Naive B cell (primary cell): Measurements from ENCODE around the gene ZBP1. TPM values are rescaled to one million over a fixed set of nuclear protein-coding genes. Genes with fewer than 3 reads are reported as not detected.

Source experiments
- ATAC-seq, 2 donors: fragments of 150-1000 bp; cut with Tn5 transposase; 2 replicates each; pipeline ENCODE4 v1.10.0; 2021; ENCODE audit warnings: low read depth in 2 of 2, mild to moderate bottlenecking in 2 of 2, moderate library complexity in 2 of 2
- DNase-seq: peaks from one replicate; pipeline ENCODE4 v3.0.0; 2022
- H3K27ac Mint-ChIP-seq, 6 donors: one replicate each; pipeline ENCODE4 v1.8.0; 2020 to 2022; ENCODE audit warnings: mild to moderate bottlenecking in 6 of 6, mixed read lengths in 6 of 6, moderate library complexity in 5 of 6, inconsistent platforms in 2 of 6
- H3K27me3 Mint-ChIP-seq, 3 donors: one replicate each; pipeline ENCODE4 v1.8.0; 2021 to 2022; ENCODE audit warnings: mixed read lengths in 3 of 3, mild to moderate bottlenecking in 1 of 3
- H3K36me3 Mint-ChIP-seq, 2 donors: one replicate each; pipeline ENCODE4 v1.8.0; 2020 to 2022; ENCODE audit warnings: mixed read lengths in 2 of 2, inconsistent platforms in 1 of 2, mild to moderate bottlenecking in 1 of 2
- H3K4me1 Mint-ChIP-seq, 3 donors: one replicate each; pipeline ENCODE4 v1.8.0; 2020 to 2022; ENCODE audit warnings: mixed read lengths in 3 of 3, inconsistent platforms in 1 of 3, mild to moderate bottlenecking in 1 of 3, moderate library complexity in 1 of 3
- H3K4me3 Mint-ChIP-seq, 8 donors: one replicate each; pipeline ENCODE4 v1.8.0; 2020 to 2022; ENCODE audit warnings: mild to moderate bottlenecking in 8 of 8, mixed read lengths in 8 of 8, moderate library complexity in 8 of 8, inconsistent platforms in 2 of 8
- H3K9me3 Mint-ChIP-seq, 7 donors: one replicate each; pipeline ENCODE4 v1.8.0; 2020 to 2022; ENCODE audit warnings: mixed read lengths in 7 of 7, mild to moderate bottlenecking in 5 of 7, inconsistent platforms in 2 of 7, moderate library complexity in 1 of 7
- polyA plus RNA-seq, 6 donors: library from polyadenylated mRNA; unstranded; fragments of 300-500 nt; fragmentation: Illumina TruSeq; gene quantifications; one replicate each; pipeline ENCODE4 v1.2.3, GENCODE V29; 2021; ENCODE audit warnings: low read depth in 6 of 6

ZBP1 gene
- polyA plus RNA-seq, 6 donors from 2014 or later: 7.6 to 24.1 (median 15.5) TPM

DNA sequence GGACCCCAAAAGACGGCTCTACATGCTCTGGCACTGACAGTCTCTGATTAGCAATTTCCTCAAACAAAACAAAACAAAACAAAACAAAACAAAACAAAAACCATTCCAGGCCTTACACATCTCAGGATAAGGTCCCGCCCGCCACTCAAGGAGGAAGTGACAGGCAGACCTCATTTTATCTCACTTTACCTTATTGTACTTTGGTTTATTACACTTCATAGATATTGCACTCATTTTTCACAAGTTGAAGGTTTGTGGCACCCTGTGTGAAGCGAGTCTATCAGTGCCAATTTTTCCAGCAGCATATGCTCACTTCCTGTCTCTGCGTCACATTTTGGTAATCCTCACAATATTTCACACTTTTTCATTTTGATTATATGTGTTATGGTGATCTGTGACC, 15.2 kb downstream of the ZBP1 start:
- Mint-ChIP-seq H3K4me1 (peaks cover 8 to 23% (median 13%) of the 10 kb centered on the region in 3 donors), H3K36me3 (peaks cover 6 to 37% of the 10 kb centered on the region in 2 donors), H3K27me3 (peaks cover 0 to 8% (median 5%) of the 10 kb centered on the region in 3 donors), H3K9me3 (no peaks in the 10 kb centered on the region), H3K27ac (peak overlapping the region in 3 of 6 donors; percentile 74 to 82 (median 78)), H3K4me3 (no peak overlapping the region)
- DNase-seq: no peak
- ATAC-seq: no peak

DNA sequence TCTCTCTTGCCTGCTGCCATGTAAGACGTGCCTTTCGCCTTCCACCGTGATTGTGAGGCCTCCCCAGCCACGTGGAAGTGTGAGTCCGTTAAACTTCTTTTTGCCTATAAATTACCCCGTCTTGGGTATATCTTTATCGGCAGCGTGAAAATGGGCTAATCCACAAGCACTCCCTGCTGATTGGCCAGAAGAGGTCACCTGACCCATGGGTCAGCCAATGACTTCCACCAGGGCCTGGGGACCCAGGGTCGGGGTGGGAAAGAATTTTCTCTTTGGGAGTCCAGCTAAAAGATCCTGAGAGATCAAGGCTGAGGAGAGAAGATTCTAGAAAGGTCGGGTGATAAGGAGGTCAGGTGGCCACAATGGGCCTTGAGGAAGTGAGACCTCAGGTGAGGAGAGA, 17.1 kb downstream of the ZBP1 start:
- Mint-ChIP-seq H3K36me3 (peaks cover 6 to 24% of the 10 kb centered on the region in 2 donors), H3K27me3 (peaks cover 0 to 8% (median 5%) of the 10 kb centered on the region in 3 donors), H3K27ac (peak overlapping the region in 3 of 6 donors; percentile 65 to 71 (median 65)), H3K4me3 (no peak overlapping the region), H3K4me1 (peaks cover 0 to 11% (median 0%) of the 10 kb centered on the region in 3 donors), H3K9me3 (no peaks in the 10 kb centered on the region)
- DNase-seq: no peak
- ATAC-seq: no peak

- DNase-seq (no peak), ATAC-seq (no peak)
- peaks cover 0 to 8% (median 5%) of the 10 kb centered on the region in 3 donors for H3K27me3 Mint-ChIP-seq
- H3K4me1 Mint-ChIP-seq: peaks cover 7 to 17% (median 9%) of the 10 kb centered on the region in 3 donors
- peak overlapping the region in 2 of 6 donors; percentile 63 to 84 for H3K27ac Mint-ChIP-seq
- peaks cover 6 to 13% of the 10 kb centered on the region in 2 donors for H3K36me3 Mint-ChIP-seq
- peak overlapping the region in 1 of 8 donors; percentile 23 for H3K4me3 Mint-ChIP-seq
- H3K9me3 Mint-ChIP-seq: no peaks in the 10 kb centered on the region
Observed at GRCh38 chr20:57601737-57602136, 18.5 kb downstream of the ZBP1 start.

DNA sequence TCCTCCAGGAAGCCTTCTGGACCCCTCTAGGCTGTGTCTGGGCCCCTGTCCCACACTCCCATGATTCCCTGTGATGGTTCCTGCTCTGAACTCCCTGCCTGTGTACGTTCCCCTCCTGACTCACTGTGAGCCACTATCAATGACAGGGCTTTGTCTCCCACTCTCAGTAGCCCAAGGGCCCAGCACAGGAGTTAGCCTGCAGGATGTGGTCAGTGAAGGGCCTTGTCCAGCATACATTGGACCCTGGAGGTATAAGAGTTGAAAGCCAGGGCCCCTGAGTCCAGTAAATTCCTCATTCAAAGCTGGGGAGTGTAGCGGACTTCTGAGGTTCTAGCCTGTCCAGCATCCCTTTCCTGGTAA, 19.0 kb downstream of the ZBP1 start:
- H3K4me3 Mint-ChIP-seq: no peak overlapping the region
- H3K27me3 Mint-ChIP-seq: peaks cover 0 to 8% (median 5%) of the 10 kb centered on the region in 3 donors
- H3K36me3 Mint-ChIP-seq: peaks cover 6 to 12% of the 10 kb centered on the region in 2 donors
- peak overlapping the region in 1 of 6 donors; percentile 72 for H3K27ac Mint-ChIP-seq
- no peaks in the 10 kb centered on the region for H3K9me3 Mint-ChIP-seq
- ATAC-seq: no peak
- DNase-seq: no peak
- peaks cover 7 to 17% (median 9%) of the 10 kb centered on the region in 3 donors for H3K4me1 Mint-ChIP-seq

- ATAC-seq: no peak
- no peak for DNase-seq
- no peak overlapping the region for H3K4me3 Mint-ChIP-seq
- H3K4me1 Mint-ChIP-seq: peaks cover 7 to 16% (median 9%) of the 10 kb centered on the region in 3 donors
- no peaks in the 10 kb centered on the region for H3K9me3 Mint-ChIP-seq
- H3K27ac Mint-ChIP-seq: peak overlapping the region in 1 of 6 donors; percentile 72
- peaks cover 0 to 8% (median 5%) of the 10 kb centered on the region in 3 donors for H3K27me3 Mint-ChIP-seq
- H3K36me3 Mint-ChIP-seq: peaks cover 5 to 12% of the 10 kb centered on the region in 2 donors
Observed at GRCh38 chr20:57600320-57601210, 19.7 kb downstream of the ZBP1 start.

GRCh38 chr20:57598491-57598890, 21.7 kb downstream of the ZBP1 start:
- Mint-ChIP-seq H3K4me1 (peaks cover 14 to 22% (median 17%) of the 10 kb centered on the region in 3 donors), H3K9me3 (no peaks in the 10 kb centered on the region), H3K27me3 (peaks cover 0 to 8% (median 5%) of the 10 kb centered on the region in 3 donors), H3K36me3 (peaks cover 0 to 5% of the 10 kb centered on the region in 2 donors), H3K27ac (no peak overlapping the region), H3K4me3 (peak overlapping the region in 1 of 8 donors; percentile 10)
- ATAC-seq (no peak), DNase-seq (no peak)

DNA sequence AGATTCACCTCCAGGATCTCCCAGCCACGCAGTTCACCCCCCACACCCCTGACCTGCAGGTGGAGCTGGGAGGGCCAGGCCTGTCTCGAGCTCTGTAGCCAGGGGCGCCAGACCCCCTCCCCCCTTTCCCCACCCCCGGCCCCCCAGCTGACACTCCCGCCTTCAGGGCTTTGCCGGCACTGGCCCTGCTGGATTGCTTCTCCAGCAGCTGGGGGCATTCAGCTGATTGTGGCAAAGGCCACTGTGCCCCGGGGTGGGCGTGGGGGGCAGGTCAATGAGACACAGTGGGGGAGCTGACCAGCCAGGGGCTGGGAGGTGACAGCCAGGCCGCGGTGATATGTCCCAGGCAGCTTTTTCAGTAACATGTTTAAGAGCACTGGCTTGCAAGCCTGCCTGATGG, 22.2 kb downstream of the ZBP1 start:
- H3K9me3 Mint-ChIP-seq: no peaks in the 10 kb centered on the region
- peaks cover 17 to 26% (median 21%) of the 10 kb centered on the region in 3 donors for H3K4me1 Mint-ChIP-seq
- peaks cover 0 to 2% of the 10 kb centered on the region in 2 donors for H3K36me3 Mint-ChIP-seq
- peak overlapping the region in 1 of 6 donors; percentile 77 for H3K27ac Mint-ChIP-seq
- H3K27me3 Mint-ChIP-seq: peaks cover 0 to 8% (median 5%) of the 10 kb centered on the region in 3 donors
- H3K4me3 Mint-ChIP-seq: no peak overlapping the region
- no peak for ATAC-seq
- no peak for DNase-seq

DNA sequence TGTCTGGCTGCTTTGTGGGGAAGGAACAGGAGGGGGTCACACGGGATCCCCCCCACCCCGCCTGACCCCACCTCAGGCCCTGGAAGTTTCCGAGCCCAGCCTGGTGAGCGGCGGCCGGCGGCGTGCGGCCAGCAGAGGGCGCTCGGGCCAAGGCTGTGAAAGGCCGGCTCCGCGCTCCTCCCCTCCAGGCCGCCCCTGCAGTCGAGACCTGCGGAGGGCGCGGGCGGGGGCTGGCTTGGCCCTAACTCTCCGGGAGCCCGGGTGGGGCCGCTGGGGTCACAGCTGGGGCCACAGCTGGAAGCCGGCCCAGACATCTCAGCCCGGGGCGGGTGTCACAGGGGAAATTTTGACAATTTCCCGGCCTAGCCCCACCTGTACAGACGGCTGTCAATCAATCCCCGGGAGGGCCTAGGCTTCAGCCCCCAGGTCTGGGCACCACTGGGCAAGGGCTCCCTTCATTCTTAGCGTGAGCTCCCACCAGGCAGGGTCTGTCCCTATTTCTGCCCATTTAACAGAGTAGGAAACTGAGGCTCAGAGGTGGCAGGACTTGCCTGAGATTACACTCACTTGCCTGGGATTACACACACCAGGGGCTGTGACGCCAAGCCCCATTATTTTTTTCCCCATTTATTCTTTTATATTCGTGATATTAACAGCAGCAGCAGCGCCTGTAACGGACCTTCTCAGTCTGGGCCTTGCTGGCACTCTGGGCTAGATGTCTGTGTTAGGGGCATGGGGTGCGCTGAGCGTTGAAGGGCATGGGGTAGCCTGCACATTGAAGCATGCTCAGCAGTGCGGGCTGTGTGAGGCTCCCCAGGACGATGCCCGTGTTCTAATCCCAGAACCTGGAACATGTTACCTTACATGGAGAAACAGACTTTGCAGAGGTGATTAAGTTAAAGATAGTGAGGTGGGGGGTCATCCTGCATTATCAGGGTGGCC, 23.0 kb downstream of the ZBP1 start:
- Mint-ChIP-seq H3K27ac (peak overlapping the region in 5 of 6 donors; percentile 57 to 77 (median 59)), H3K4me3 (peak overlapping the region in 6 of 8 donors; percentile 12 to 73 (median 36))

GRCh38 chr20:57596358-57596757, 23.9 kb downstream of the ZBP1 start:
- Mint-ChIP-seq H3K4me1 (peaks cover 17 to 26% (median 21%) of the 10 kb centered on the region in 3 donors), H3K27me3 (peaks cover 0 to 12% (median 11%) of the 10 kb centered on the region in 3 donors), H3K36me3 (no peaks in the 10 kb centered on the region), H3K27ac (peak overlapping the region in 3 of 6 donors; percentile 17 to 65 (median 47)), H3K4me3 (peak overlapping the region in 2 of 8 donors; percentile 25 to 33), H3K9me3 (no peaks in the 10 kb centered on the region)
- DNase-seq: no peak
- ATAC-seq: no peak

More for the DNA sequence above, 23.0 kb downstream of the ZBP1 start:
- DNase-seq: peak; percentile 82
- ATAC-seq: peak; percentile 81 to 83
- H3K36me3 Mint-ChIP-seq: no peaks in the 10 kb centered on the region
- H3K4me1 Mint-ChIP-seq: peaks cover 17 to 26% (median 21%) of the 10 kb centered on the region in 3 donors
- no peaks in the 10 kb centered on the region for H3K9me3 Mint-ChIP-seq
- peaks cover 0 to 8% (median 5%) of the 10 kb centered on the region in 3 donors for H3K27me3 Mint-ChIP-seq

- peaks cover 13 to 26% (median 21%) of the 10 kb centered on the region in 3 donors for H3K4me1 Mint-ChIP-seq
- H3K27ac Mint-ChIP-seq: peak overlapping the region in 4 of 6 donors; percentile 17 to 91 (median 48)
- peaks cover 0 to 15% (median 10%) of the 10 kb centered on the region in 3 donors for H3K27me3 Mint-ChIP-seq
- no peak for ATAC-seq
- DNase-seq: no peak
- peak overlapping the region in 2 of 8 donors; percentile 37 to 48 for H3K4me3 Mint-ChIP-seq
- no peaks in the 10 kb centered on the region for H3K36me3 Mint-ChIP-seq
- no peaks in the 10 kb centered on the region for H3K9me3 Mint-ChIP-seq
Observed at GRCh38 chr20:57595041-57596030, 24.9 kb downstream of the ZBP1 start.

DNA sequence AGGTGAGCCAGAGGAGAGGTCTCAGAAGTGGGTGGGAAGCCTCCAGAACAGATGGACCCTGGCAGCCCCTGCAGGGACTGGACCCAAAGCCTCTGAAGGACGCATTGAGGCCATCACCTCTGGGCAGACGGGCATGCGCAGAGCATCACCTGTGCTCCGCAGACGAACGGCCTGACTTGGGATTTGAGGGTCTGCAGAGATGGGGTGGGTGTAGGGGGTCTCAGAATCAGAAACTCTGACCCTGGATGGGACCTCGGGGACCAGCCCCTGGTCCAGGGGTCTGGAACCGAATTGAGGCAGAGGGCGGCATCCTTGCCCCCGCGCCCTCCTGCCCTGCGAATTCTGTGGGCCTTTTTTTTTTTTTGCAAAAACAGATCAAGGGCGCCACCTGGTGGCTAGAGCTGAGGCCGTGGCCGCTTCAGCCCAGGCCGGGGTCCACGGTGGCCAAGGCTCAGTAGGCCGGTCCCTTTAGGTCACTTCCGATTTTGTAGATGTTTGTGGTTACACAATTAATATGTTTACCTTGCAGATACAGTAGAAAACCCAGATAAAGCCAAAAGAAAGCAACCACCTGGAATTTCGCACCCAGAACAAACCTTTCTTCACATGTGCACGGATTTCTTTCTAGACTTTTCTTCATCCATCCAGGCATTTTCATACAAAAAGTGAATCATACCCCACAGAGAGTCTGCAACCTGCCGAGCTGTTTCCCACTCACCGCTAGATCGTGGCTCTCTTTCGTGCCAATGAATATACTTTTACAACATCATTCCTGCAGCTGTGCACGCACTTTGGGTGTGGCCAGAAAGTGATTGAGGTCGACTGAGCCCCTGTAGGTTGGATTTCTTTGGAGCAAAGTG, 25.9 kb downstream of the ZBP1 start:
- H3K4me1 Mint-ChIP-seq: peaks cover 13 to 26% (median 21%) of the 10 kb centered on the region in 3 donors
- ATAC-seq: peak; percentile 12 to 15
- peak overlapping the region in 3 of 6 donors; percentile 46 to 78 (median 72) for H3K27ac Mint-ChIP-seq
- H3K36me3 Mint-ChIP-seq: no peaks in the 10 kb centered on the region
- no peaks in the 10 kb centered on the region for H3K9me3 Mint-ChIP-seq
- H3K27me3 Mint-ChIP-seq: peaks cover 0 to 19% (median 14%) of the 10 kb centered on the region in 3 donors
- peak; percentile 43 for DNase-seq
- H3K4me3 Mint-ChIP-seq: peak overlapping the region in 1 of 8 donors; percentile 20
